Measurements from ENCODE around the gene TYRP1.

TYRP1 gene

DNA sequence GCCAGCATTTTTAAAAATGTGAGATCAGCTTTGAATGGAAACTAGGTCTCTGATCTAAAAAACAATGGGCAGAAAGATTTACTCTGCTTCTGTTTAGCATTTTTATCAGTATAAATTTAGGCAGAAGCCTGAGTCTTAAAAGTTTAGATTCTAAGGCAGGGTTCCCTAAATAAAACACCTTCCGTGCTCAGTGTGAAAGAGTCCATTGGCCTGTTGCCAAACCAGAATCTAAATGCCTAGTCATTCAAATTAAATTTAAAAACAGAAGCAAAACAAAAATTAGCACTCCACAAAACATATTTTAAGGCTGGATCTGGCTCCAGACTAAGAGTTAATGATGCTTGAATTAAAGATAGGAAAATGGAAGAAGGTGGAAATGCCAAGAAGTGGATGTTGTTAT lies 4.5 kb downstream of the TYRP1 start:
- DNase-seq (ENCODE audit: low spot score): no peak

DNA sequence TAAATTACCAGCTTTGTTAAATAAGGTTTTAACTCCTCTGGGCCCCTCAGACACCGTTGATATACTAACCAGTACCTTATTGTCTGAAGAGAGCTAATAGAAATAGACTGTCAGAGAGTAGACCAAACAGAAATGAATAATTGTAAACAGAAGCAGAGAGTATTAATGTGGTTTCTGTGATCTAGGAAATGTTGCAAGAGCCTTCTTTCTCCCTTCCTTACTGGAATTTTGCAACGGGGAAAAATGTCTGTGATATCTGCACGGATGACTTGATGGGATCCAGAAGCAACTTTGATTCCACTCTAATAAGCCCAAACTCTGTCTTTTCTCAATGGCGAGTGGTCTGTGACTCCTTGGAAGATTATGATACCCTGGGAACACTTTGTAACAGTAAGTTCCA lies 5.1 kb downstream of the TYRP1 start:
- no peak for DNase-seq (ENCODE audit: low spot score)

DNA sequence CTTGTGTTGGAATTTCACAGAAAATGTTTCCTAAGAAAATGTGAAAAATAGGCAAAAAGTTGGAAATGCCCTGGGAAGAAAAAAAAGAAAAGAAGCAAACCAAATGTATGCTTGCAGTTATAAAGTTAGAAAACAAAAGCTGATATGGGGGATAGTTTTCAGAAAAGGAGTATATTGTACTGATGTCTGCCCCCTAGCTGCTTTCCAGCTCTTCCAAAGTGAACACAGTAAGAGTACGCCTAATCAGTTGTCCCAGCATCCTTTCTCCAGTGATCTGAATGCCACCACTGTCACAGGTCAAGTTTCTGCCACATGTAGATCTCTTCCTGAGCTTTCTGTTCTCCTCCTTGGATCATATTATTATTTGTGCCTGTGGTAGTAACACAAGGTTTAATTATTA lies 5.8 kb downstream of the TYRP1 start:
- no peak for DNase-seq (ENCODE audit: low spot score)

DNA sequence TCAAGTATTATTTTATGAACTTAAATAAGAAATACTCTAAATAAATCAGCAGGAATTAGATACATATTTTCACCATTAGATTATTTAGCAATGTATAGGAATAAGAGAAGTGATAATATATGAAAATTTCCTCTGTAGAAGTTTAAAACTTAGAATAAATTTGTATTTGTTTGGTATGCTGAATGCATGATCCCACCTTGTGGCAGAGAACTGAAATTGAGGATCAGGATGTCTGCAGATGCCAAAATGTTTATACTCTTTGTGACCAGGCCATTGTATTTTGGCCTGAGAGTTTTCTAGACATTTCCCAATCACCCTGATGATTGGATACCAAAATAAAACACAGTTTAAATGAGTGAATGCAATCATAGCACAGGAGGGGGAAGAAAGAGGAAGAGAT lies 6.3 kb downstream of the TYRP1 start:
- DNase-seq (ENCODE audit: low spot score): no peak

DNA sequence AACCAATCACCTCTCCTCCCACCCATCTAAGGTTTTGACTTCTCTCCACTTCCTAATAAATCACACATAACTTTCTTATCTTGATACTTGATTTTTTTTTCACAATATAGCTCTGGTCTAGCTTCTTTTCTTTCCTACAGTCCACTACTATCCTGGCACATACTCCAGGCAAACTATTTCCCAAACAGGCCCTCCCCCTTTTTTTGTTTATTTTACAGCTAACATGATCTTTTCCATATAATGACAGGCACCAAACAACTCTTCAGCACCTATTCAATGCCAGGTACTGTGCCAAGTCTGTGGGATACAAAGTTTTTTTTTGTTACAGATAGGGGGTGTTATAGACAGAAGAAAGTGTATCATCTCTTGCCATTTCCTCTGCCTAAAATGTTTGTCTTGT lies 7.9 kb downstream of the TYRP1 start:
- DNase-seq (ENCODE audit: low spot score): no peak

DNA sequence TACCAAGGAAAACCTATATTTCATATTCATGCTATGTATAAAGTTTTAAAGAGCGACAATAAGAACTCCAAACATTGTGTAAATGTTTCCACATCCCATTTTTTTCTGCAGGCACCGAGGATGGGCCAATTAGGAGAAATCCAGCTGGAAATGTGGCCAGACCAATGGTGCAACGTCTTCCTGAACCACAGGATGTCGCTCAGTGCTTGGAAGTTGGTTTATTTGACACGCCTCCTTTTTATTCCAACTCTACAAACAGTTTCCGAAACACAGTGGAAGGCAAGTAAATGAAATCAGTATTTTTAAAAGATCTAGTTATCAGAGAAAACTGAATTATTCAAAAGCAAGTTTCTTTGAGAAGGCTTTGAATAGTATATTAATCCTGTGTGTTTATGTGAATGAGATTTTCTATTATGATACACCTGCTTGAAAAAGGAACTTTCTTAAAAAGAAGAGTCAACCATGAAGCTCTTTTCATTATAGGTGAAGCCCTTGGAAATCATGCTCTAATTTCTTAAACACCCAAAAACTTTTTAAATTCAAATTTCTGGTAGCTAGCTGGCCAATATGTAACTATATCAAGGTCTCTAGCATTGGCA lies 9.1 kb downstream of the TYRP1 start:
- peak; percentile 45 for DNase-seq (ENCODE audit: low spot score)

DNA sequence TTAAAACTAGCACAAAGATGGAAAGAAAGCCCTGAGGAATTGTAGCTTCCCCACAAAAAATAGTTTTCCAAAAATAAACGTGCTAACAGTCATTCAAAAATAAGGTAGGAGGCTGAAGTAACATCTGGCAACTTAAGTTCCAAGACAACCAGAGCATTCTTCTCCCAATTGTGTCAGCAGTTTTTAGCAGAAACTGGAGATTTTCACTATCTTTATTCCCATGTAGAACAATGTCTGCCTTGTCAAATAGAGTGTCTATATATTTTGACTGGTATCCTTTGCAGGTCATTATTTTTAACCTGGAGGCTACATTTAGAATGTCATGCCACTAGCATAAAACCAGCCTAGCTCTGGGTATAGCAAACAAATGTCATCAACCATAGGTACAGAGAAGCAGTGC lies 10.8 kb downstream of the TYRP1 start:
- peak; percentile 72 for DNase-seq (ENCODE audit: low spot score)

DNA sequence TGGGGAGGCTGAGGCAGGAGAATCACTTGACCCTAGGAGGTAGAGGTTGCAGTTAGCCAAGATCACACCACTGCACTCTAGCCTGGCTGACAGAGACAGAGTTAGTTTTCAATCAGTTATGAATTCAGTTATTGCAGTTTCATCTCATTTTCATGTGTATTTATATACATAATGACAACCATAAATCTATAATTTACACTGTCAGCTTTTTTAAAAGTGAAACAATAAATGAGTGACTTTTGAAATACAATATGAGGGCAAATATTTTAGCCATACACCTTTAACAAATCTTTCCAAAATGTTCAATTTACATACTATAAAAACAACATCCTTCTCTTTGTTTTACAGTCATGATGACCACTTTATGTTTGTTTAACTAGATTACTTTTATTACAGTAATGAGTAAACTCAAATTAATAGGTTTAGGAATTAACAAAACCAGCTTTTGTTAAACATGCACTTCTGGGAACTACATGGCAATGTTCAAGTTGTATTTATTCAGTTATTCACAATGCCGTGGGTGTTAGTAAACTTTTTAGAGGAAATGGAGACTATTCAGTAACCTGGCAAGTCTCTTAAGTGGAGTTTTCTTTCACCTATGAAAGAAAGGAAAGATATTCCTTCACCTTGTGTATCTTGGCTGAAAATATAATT lies 12.7 kb downstream of the TYRP1 start:
- DNase-seq (ENCODE audit: low spot score): no peak

DNA sequence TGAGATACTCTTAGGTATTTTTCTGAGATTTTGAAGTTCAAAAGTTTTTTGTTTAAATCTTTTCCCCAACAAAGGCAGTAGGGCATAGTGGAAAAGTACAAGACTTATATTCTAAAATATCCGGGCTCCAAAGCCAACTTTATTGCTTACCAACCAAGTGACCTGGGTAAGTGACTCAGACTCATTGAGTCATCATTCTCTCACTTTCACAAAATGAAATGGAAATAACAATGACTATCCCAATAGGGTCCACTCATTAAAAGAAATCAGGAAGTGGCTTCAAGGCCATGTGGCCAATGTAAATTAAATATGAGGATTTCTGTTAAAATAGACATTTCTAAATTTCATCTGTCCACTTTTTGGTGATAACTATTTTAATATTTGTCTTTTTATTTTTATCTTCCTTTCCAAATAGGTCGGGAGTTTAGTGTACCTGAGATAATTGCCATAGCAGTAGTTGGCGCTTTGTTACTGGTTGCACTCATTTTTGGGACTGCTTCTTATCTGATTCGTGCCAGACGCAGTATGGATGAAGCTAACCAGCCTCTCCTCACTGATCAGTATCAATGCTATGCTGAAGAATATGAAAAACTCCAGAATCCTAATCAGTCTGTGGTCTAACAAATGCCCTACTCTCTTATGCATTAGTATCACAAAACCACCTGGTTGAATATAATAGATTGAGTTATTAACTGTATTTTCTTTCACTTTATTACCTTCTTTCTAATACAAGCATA lies 15.5 kb downstream of the TYRP1 start:
- no peak for DNase-seq (ENCODE audit: low spot score)

DNA sequence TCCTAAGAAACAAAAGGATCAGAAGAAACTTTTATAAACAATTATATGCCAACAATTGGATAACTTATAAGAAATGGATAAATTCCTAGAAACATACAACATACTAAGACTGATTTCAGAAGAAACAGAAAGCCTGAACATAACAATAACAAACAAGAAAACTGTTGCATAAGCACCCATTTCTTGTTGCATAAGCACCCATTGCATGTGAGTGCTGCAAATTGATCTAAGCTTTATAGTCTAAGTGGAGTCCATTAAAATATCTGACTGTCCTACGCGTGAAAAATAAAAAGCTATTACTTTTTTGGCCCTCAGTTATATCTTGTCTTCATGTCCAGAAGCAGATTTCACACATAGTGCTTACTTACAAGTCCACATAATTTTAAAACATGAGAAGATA lies 19.3 kb downstream of the TYRP1 start:
- DNase-seq (ENCODE audit: low spot score): no peak

DNA sequence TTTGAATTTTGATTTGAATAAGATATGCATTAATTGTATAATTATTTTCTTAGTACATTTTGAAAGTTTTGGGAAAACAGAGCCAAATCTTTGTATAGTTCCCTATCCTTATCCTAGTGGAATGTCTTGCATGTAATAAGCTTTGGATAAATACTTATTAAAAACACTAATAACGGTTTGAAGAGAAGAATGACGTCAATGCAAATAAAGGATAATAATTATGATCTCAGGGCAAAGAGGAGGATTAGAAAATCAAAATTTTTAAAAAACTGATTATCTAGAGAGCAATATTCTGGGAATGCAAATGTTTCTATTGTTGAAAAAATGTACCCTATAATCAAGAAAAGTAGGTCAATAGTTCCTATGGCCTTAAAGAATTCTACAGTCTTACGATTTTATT lies 22.1 kb downstream of the TYRP1 start:
- no peak for DNase-seq (ENCODE audit: low spot score)

DNA sequence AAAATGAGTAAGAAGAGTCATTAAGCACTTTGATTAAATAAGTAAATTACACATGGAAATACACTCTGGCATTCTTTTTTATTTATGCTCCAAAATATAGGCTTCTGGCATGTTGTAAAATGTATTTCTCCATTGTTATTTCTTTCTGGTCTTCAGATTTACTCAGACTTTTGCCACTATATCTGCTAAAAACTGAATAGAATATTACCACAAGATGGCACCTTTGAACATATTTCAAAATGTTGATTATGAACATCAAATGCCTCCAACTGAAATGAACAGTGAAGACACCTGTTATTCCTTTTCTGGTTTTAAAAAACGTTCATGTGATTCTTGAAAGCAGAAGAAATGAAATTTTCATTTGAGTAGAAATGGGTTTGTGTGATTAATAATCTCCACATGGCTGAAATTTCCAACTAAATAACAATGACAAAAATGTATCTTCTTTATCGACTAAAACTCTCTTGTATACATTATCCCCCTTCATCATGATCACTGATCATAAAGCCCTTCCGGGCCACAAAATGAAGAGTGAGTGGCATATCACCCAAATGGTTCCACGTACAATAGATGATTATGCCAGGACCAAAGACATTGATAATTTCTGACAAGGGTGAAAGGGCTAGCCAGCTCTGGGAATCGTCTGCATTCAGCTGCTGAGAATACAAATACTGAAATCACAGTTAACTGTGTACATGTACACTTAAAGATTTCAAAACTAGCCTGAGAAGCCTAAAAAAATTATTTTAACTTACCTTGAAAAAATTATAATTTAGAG lies 23.8 kb downstream of the TYRP1 start:
- DNase-seq (ENCODE audit: low spot score): no peak

DNA sequence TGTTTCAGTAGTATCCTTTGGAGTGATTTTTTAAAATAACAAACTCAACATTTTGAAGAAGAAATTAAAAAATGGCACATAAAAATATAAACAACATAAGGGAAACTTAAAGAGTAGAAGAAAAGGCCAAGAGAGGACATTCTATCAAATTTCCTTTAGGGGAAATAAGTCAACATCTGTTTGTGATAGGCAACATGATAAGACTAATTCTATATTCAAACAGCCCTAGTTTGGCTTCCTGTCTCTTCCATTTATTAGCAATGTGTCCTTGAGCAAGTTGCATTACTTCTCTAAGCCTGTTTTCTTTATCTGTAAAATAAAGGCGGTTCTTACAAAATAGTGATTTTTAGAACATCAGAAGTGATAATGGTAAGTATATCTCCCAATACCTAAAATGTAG lies 24.7 kb downstream of the TYRP1 start:
- DNase-seq (ENCODE audit: low spot score): no peak

DNA sequence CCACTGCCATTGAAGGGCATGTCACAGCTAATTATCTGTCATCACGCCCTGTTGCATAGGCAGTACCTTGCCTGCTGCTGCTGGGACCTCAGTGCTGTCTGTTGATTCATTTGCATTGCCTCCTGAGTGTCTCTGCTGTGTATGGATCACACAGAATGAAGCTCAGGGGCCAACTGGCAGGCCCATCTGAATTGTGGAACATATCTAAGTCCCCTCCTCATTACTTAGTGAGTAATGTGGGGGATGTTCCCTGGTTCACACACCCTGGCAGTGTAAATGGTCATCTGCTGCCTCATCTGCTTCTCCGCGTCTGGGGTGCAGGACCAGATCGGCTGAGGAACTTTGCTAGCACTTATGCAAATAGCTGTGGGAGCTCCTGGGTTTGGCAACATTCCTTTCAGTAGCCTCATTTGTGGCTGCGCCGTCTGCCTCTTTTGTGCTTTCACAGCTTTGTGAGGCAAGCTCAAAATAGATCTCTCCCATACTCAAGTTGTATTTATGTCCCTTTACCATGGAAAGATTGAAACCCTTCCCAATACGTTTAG lies 25.4 kb downstream of the TYRP1 start:
- DNase-seq (ENCODE audit: low spot score): no peak

DNA sequence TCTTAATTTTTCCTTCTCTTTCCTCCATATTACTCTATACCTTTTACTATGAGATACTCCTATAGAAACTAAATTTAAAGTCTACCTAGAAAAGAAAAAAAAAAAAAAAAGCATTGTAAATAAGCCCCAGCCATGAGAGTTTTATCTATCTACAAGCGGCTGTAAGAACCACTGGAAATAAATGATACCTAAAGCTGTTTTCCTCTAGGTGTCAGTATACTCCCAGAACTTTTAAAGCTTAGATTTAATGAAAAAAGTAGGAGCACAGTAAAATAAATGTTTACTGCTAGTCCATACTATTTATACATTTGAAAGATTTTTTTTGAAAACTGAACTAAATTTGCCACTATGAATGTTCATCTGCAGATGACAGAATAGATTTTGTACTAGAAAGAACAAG lies 26.2 kb downstream of the TYRP1 start:
- DNase-seq (ENCODE audit: low spot score): no peak

DNA sequence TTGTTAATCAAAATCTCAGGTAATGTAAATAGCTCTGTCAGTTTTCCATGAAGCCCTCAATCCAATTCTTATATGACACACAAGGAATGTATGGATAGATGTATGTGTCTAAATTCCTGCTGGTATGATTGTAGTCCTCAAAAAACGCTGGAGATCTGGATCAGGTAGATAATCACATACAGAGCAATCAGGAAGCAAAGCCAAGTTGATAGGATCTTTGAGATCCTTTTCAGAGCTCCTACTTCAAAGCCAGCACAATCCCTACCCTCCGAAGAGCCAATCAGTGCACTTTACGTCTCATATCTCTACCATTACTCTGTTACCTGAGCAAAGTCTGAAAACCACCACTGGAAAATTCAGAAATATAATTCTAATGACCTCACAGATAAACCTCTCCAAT lies 27.4 kb downstream of the TYRP1 start:
- no peak for DNase-seq (ENCODE audit: low spot score)

DNA sequence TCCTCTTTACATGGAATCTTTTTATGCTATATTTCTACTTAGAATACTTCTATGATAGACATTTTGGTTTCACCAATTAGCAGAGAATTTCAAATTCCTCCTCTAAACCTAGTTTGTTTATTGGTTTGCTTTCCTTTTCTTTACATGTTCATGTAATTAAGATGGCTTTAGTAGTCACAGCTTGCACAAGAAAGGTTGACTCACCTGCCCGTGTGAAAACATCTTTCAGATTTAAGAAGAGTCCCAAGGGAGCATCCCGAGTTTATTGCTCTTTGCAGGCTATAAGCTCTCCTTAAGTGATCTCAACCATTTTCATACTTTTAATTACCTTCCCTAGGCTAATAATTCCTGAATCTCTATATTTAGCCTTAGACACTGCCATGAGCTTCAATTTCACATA lies 28.9 kb downstream of the TYRP1 start:
- DNase-seq (ENCODE audit: low spot score): no peak

DNA sequence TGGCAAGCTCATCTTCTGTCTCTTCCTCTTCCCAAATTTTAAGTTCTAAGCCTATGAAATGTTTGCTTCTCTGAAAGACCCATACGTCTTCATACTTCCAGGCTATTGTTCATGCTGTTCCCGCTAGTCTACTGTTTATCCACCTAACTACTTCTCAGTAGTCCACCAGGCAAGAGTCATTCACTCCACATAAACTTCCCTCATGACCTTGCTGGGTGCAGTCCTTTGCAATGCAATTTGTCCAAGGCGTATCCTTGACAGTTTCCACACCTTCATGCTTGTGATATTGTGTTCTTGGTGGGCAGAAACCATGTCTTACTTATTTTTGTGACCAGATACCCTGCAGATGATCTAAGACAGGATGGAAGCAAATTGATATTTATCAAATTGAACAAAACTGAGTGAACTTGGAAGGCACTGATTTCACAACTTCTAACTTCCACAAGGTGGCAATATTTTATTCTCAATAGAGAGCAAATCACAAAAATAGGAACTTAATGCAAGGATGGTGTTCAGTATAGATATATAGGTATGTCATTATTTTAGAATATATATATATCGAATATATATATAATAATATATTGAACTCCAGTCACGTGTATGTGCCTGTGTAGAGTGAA lies 30.3 kb downstream of the TYRP1 start:
- DNase-seq (ENCODE audit: low spot score): no peak

DNA sequence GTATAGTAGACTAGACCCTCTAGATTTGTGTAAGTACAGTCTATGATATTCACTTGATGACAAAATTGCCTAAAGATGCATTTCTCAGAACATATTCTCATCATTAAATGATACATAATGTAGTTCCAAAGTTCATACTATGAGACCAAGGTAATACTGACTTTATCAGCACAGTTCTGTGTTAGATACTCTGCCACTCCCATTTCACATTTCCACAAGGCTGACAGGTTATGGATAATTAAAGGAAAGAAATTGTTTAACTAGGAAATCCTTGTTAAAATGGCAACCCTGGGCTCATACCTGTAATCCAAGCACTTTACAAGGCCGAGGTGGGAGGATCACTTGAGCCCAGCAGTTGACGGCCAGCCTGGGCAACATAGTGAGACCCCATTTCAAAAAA lies 33.6 kb downstream of the TYRP1 start:
- DNase-seq (ENCODE audit: low spot score): no peak

DNA sequence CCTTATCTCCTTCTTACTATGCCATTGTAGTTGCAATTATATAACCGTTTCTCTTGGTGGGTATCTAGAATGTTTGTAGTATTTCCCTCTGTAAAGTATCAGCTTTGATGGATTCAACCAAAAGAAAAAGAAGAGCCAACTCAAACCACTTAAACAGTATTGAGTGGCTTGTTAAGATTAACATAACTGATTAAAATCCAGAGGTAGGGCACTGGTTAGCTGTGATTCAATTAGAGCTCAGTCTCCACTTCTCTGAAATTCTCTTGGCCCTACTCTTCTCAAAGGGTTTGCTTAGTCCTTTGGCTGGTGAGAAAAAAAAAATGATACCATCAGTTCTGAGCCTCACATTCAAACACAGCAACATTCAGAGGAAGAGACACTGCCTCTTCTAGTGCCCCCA lies 37.0 kb downstream of the TYRP1 start:
- no peak for DNase-seq (ENCODE audit: low spot score)

DNA sequence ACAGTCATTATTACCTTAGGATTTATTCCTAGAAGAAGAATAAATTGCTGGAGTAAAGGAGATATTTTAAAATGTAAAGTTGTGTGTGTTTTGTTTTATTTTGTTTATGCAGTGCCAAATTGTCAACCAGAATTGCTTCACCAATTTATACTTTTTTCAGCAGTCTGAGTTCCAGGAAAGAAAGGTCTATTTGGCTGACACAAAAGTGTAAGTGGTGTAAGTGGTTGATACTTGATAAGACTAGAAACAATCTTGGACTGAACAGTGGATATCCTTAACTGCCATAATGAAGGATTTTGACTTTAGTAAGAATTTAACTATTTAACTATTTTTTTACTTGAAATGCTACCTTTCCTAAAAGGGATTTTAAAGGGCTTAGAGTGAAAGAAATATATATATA lies 37.7 kb downstream of the TYRP1 start:
- no peak for DNase-seq (ENCODE audit: low spot score)

DNA sequence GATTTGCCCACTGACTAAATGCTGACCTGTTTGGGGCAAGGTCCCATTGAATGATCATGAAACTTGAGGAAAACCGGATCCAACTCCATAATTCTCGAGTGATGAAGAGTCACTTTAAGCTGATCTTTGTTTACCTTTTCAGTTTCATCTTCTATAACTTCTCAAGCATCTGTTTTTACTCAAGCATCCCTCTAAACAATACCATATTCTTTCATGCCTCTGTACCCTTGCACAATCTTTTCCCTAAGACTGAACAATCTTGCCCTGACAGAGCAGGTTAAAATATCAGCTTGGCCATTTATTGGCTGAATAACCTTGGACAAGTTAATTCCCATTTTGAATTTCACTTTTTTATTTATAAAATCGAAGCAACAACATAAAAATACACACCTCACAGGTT lies 39.8 kb downstream of the TYRP1 start:
- DNase-seq (ENCODE audit: low spot score): no peak

All from COLO829 (cell line).